ENCODE results near the gene GCAT.

The GCAT gene

GRCh38 chr22:37775785-37776638 lies 31.7 kb upstream of the GCAT start:
- no peak overlapping the region for H3K4me3 ChIP-seq
- DNase-seq: no peak
- peaks cover 0 to 13% (median 10%) of the 10 kb centered on the region in 4 donors for H3K4me1 ChIP-seq
- no peak overlapping the region for H3K27ac ChIP-seq
- peaks cover 31 to 43% (median 35%) of the 10 kb centered on the region in 3 donors for H3K36me3 ChIP-seq
- no peaks in the 10 kb centered on the region for H3K9me3 ChIP-seq
- TF ChIP-seq CTCF (IDR thresholded peaks at IDR 0.05): no peak
- intact Hi-C loops (cut with DNase I; ENCODE audit: low total_unique reads): no loop called here
- no peaks in the 10 kb centered on the region for H3K27me3 ChIP-seq

- DNase-seq: no peak
- Histone ChIP-seq H3K9me3 (no peaks in the 10 kb centered on the region), H3K4me1 (peaks cover 0 to 15% (median 10%) of the 10 kb centered on the region in 4 donors), H3K4me3 (no peak overlapping the region), H3K27me3 (no peaks in the 10 kb centered on the region), H3K27ac (no peak overlapping the region), H3K36me3 (peaks cover 25 to 36% (median 29%) of the 10 kb centered on the region in 3 donors)
- intact Hi-C loops (cut with DNase I; ENCODE audit: low total_unique reads): no loop called here
- no peak for TF ChIP-seq CTCF (IDR thresholded peaks at IDR 0.05)
Observed at GRCh38 chr22:37776639-37777005, 31.1 kb upstream of the GCAT start.

GRCh38 chr22:37777122-37777687 lies 30.5 kb upstream of the GCAT start:
- Histone ChIP-seq H3K27me3 (peaks cover 0 to 1% of the 10 kb centered on the region in 2 donors), H3K9me3 (no peaks in the 10 kb centered on the region), H3K27ac (no peak overlapping the region), H3K4me3 (no peak overlapping the region), H3K36me3 (peaks cover 19 to 31% (median 23%) of the 10 kb centered on the region in 3 donors), H3K4me1 (peaks cover 0 to 18% (median 10%) of the 10 kb centered on the region in 4 donors)
- TF ChIP-seq CTCF (IDR thresholded peaks at IDR 0.05): no peak
- DNase-seq: peak in 1 of 2 donors; percentile 75
- intact Hi-C loops (cut with DNase I; ENCODE audit: low total_unique reads): no loop called here

GRCh38 chr22:37778370-37779009 lies 29.2 kb upstream of the GCAT start:
- Histone ChIP-seq H3K9me3 (no peaks in the 10 kb centered on the region), H3K27ac (no peak overlapping the region), H3K4me1 (peaks cover 0 to 18% (median 10%) of the 10 kb centered on the region in 4 donors), H3K4me3 (no peak overlapping the region), H3K36me3 (peaks cover 8 to 18% (median 11%) of the 10 kb centered on the region in 3 donors), H3K27me3 (peaks cover 0 to 9% of the 10 kb centered on the region in 2 donors)
- DNase-seq: no peak
- intact Hi-C loops (cut with DNase I; ENCODE audit: low total_unique reads): no loop called here
- no peak for TF ChIP-seq CTCF (IDR thresholded peaks at IDR 0.05)

- DNase-seq: no peak
- intact Hi-C loops (cut with DNase I; ENCODE audit: low total_unique reads): no loop called here
Observed at GRCh38 chr22:37781434-37782059, 26.2 kb upstream of the GCAT start.

More at GRCh38 chr22:37781434-37782059, 26.2 kb upstream of the GCAT start:
- H3K4me1 ChIP-seq: peaks cover 0 to 17% (median 8%) of the 10 kb centered on the region in 4 donors
- TF ChIP-seq CTCF (IDR thresholded peaks at IDR 0.05): no peak
- no peaks in the 10 kb centered on the region for H3K36me3 ChIP-seq
- H3K27ac ChIP-seq: no peak overlapping the region
- peaks cover 0 to 26% of the 10 kb centered on the region in 2 donors for H3K27me3 ChIP-seq
- no peak overlapping the region for H3K4me3 ChIP-seq
- H3K9me3 ChIP-seq: no peaks in the 10 kb centered on the region

All from tibial artery (tissue), 4 donors.